ENCODE data around the gene RPL11. TPM values are rescaled to one million over a fixed set of nuclear protein-coding genes. Genes with fewer than 3 reads are reported as not detected.
A peak's percentile ranks its signal among the peaks of the same experiment; 100 is the strongest.
"Not testable (repeated sequence)": the region's sequence is repeated elsewhere in the genome, so short reads cannot be mapped to it uniquely, and the experiment has no call there.

Gene RPL11
- total RNA-seq, 1 experiment from 2014 or later, result 1,213 TPM

- peak; percentile 50 for DNase-seq (ENCODE audit: low read depth)
Observed at GRCh38 chr1:23732363-23733224, 41.0 kb downstream of the RPL11 start.

- not testable (repeated sequence) for DNase-seq (ENCODE audit: low read depth)
Observed at GRCh38 chr1:23733281-23733680, 41.7 kb downstream of the RPL11 start.

- no peak for DNase-seq (ENCODE audit: low read depth)
Observed at GRCh38 chr1:23736437-23737134, 45.0 kb downstream of the RPL11 start.

- DNase-seq (ENCODE audit: low read depth), result no peak
Observed at GRCh38 chr1:23741609-23742008, 50.0 kb downstream of the RPL11 start.

- DNase-seq (ENCODE audit: low read depth), result no peak
Observed at GRCh38 chr1:23742670-23743286, 51.2 kb downstream of the RPL11 start.

GRCh38 chr1:23743287-23744152 lies 51.9 kb downstream of the RPL11 start, which contains the start of gene ELOA:
Gene ELOA (plus strand): TSS chr1:23743471. CDS start chr1:23743504, 33 bp downstream.
- DNase-seq (ENCODE audit: low read depth), result peak; percentile 70

- peak; percentile 39 for DNase-seq (ENCODE audit: low read depth)
Observed at GRCh38 chr1:23745515-23745914, 53.9 kb downstream of the RPL11 start.

Other genes with a start within 250 kb of the RPL11 start
- 6.7 and 13.7 TPM in 2 replicates for gene ASAP3, start 207.6 kb upstream of the RPL11 start, total RNA-seq (2014; rRNA removed; shearing (Covaris generic))
- 2.8 and 3.6 TPM in 2 replicates for gene E2F2, start 160.6 kb upstream of the RPL11 start, total RNA-seq (2014; rRNA removed; shearing (Covaris generic))
- gene ID3, start 132.3 kb upstream of the RPL11 start, total RNA-seq (2014; rRNA removed; shearing (Covaris generic)), result 909 and 1,078 TPM in 2 replicates
- 57.6 and 74.5 TPM in 2 replicates for gene ELOA, start 51.7 kb downstream of the RPL11 start, total RNA-seq (2014; rRNA removed; shearing (Covaris generic))
- 81.8 and 95.6 TPM in 2 replicates for gene PITHD1, start 86.6 kb downstream of the RPL11 start, total RNA-seq (2014; rRNA removed; shearing (Covaris generic))
- gene LYPLA2, start 99.3 kb downstream of the RPL11 start, total RNA-seq (2014; rRNA removed; shearing (Covaris generic)), result 52.5 and 71.7 TPM in 2 replicates
- 64.3 and 80.7 TPM in 2 replicates for gene GALE, start 108.9 kb downstream of the RPL11 start, total RNA-seq (2014; rRNA removed; shearing (Covaris generic))
- 41.8 and 43.2 TPM in 2 replicates for gene HMGCL, start 133.6 kb downstream of the RPL11 start, total RNA-seq (2014; rRNA removed; shearing (Covaris generic))
- gene FUCA1, start 176.5 kb downstream of the RPL11 start, total RNA-seq (2014; rRNA removed; shearing (Covaris generic)), result 65.9 and 67.4 TPM in 2 replicates
- not detected in 2 replicates for gene CNR2, start 221.6 kb downstream of the RPL11 start, total RNA-seq (2014; rRNA removed; shearing (Covaris generic))